HG03060 (cell line): ENCODE measurements around the gene GPR63.

Source experiments
- ATAC-seq: cut with Tn5 transposase; IDR thresholded peaks from one replicate; pipeline ENCODE4 v1.9.1; 2021; ENCODE audit warnings: low read depth, moderate number of reproducible peaks; ENCODE audit not compliant: unreplicated experiment

Gene GPR63

GRCh38 chr6:96762599-96762998 lies 74.7 kb downstream of the GPR63 start:
- no peak for ATAC-seq

DNA sequence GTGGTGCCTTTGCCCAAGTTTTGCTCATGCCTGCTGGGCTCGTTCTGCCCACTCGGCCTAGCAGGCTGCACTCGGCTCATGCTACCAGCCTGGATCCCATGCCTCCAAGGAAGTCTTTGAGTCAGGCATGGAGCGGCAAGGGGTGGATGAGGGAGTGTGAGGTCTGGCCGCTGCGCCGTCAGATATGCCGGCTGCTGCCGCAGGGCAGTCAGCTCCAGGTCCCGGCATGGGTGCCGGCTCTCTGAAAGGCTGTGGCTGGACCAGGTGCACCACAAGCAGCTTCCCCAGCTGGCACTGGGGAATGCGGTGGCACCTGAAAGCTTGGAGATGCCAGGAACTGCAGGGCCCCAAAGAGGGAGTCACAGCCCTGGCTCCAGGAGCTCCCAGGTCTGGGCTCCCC lies 75.5 kb downstream of the GPR63 start:
- ATAC-seq: no peak

GRCh38 chr6:96760153-96760687 lies 77.1 kb downstream of the GPR63 start:
- ATAC-seq: no peak

- ATAC-seq: no peak
Measured at GRCh38 chr6:96755096-96755495, 82.2 kb downstream of the GPR63 start.

GRCh38 chr6:96749891-96750290 lies 87.4 kb downstream of the GPR63 start:
- no peak for ATAC-seq
